NB4 (cell line): ENCODE measurements around the gene OPRL1.

Experiments used
- CTCF ChIP-seq: IDR thresholded peaks from one replicate; pipeline ENCODE4 v1.5.1; 2012; ENCODE audit warnings: low read depth, low read length
- POLR2A ChIP-seq: IDR thresholded peaks from 2 replicates; pipeline ENCODE4 v1.6.1; 2011; ENCODE audit warnings: mild to moderate bottlenecking; ENCODE audit not compliant: insufficient read length; ENCODE audit errors: extremely low read depth

- TF ChIP-seq POLR2A (no peak), CTCF (no peak)
Measured at GRCh38 chr20:64075556-64075955, 4.3 kb upstream of the OPRL1 start.
